Activated CD8-positive, alpha-beta T cell treated with anti-CD3 and anti-CD28 coated beads for 36 hours (primary cell): Measurements from ENCODE around the gene IGFLR1. TPM values are rescaled to one million over a fixed set of nuclear protein-coding genes. Genes with fewer than 3 reads are reported as not detected.

Source experiments
- ATAC-seq: fragments of 200-7000 bp; cut with Tn5 transposase; one replicate; pipeline ENCODE4 v1.10.0; 2021; ENCODE audit warnings: mild to moderate bottlenecking, moderate library complexity
- CTCF ChIA-PET: fragments of 350-600 bp; sonication (Branson Sonifier 250); formaldehyde crosslinking; loops from one replicate; lab custom pipeline; 2021; ENCODE audit warnings: antibody characterized with exemption; lab: Charles Lee
- POLR2A ChIA-PET: fragments of 350-600 bp; sonication (Branson Sonifier 250); formaldehyde crosslinking; loops from one replicate; lab custom pipeline; 2021; ENCODE audit warnings: antibody characterized with exemption; lab: Charles Lee
- DNase-seq: peaks from one replicate; pipeline ENCODE4 v3.0.0-alpha.2; 2020
- H3K27ac Mint-ChIP-seq: one replicate; pipeline ENCODE4 v1.8.0; 2021; ENCODE audit warnings: mild to moderate bottlenecking, mixed read lengths
- H3K27me3 Mint-ChIP-seq: one replicate; pipeline ENCODE4 v1.8.0; 2021; ENCODE audit warnings: mixed read lengths
- H3K36me3 Mint-ChIP-seq: one replicate; pipeline ENCODE4 v1.8.0; 2021; ENCODE audit warnings: low read depth, mixed read lengths
- H3K4me1 Mint-ChIP-seq: one replicate; pipeline ENCODE4 v1.8.0; 2021; ENCODE audit warnings: low read depth, mixed read lengths
- H3K4me3 Mint-ChIP-seq: one replicate; pipeline ENCODE4 v1.8.0; 2021; ENCODE audit warnings: mild to moderate bottlenecking, moderate library complexity, mixed read lengths
- H3K9me3 Mint-ChIP-seq: one replicate; pipeline ENCODE4 v1.8.0; 2021; ENCODE audit warnings: mixed read lengths
- CTCF ChIP-seq: fragments of 200-600 bp; IDR thresholded peaks from one replicate; pipeline ENCODE4 v1.8.0; 2022; ENCODE audit warnings: antibody characterized with exemption, mild to moderate bottlenecking
- intact Hi-C: fragments of 100-400 bp; cut with micrococcal nuclease; formaldehyde crosslinking; loops from one replicate; pipeline ENCODE4 v1.10.0; 2022
- total RNA-seq, 2 experiments: library from RNA; stranded (reverse); gene quantifications; one replicate each; pipeline ENCODE4 v1.2.3, GENCODE V29; 2021

IGFLR1 gene
- total RNA-seq, 2 experiments from 2014 or later = 140 to 143 TPM

GRCh38 chr19:35689836-35690235 lies 52.4 kb downstream of the IGFLR1 start:
- intact Hi-C loops = loop anchor here (5.0 kb wide), 2 partner anchors 47 to 132 kb away; no protein-coding TSS in a partner anchor
- Mint-ChIP-seq H3K27me3 (no peaks in the 10 kb centered on the region), H3K9me3 (no peaks in the 10 kb centered on the region), H3K27ac (no peak overlapping the region), H3K36me3 (no peaks in the 10 kb centered on the region), H3K4me3 (no peak overlapping the region), H3K4me1 (peaks cover 8% of the 10 kb centered on the region)
- no peak for TF ChIP-seq CTCF
- ChIA-PET CTCF (interaction anchor here (1.0 kb wide), 1 partner anchor 130 kb away, joined by 4 read pairs; no protein-coding TSS in a partner anchor), POLR2A (interaction anchor here (0.8 kb wide), 1 partner anchor 78 kb away, joined by 3 read pairs; no protein-coding TSS in a partner anchor)
- DNase-seq = no peak
- no peak for ATAC-seq

Other genes with a start within 250 kb of the IGFLR1 start
- gene DMKN, start 228.8 kb downstream of the IGFLR1 start, total RNA-seq = 1 to 10 TPM in 1 of 2 experiments, under 1 TPM in 1; 0.68 to 1.1 TPM
- gene SBSN, start 214.1 kb downstream of the IGFLR1 start, total RNA-seq = not detected
- not detected for gene GAPDHS, start 209.0 kb downstream of the IGFLR1 start, total RNA-seq
- 10 to 100 TPM; 81.7 to 86.6 TPM for gene TMEM147, start 196.8 kb downstream of the IGFLR1 start, total RNA-seq
- not detected for gene ATP4A, start 178.8 kb downstream of the IGFLR1 start, total RNA-seq
- gene PMIS2, start 156.3 kb downstream of the IGFLR1 start, total RNA-seq = not detected
- 10 to 100 TPM; 38.3 to 40.0 TPM for gene HAUS5, start 129.7 kb downstream of the IGFLR1 start, total RNA-seq
- 10 to 100 TPM; 82.9 to 95.2 TPM for gene RBM42, start 113.4 kb downstream of the IGFLR1 start, total RNA-seq
- gene ETV2, start 100.7 kb downstream of the IGFLR1 start, total RNA-seq = 1 to 10 TPM; 1.2 to 1.4 TPM
- gene COX6B1, start 94.1 kb downstream of the IGFLR1 start, total RNA-seq = 100 to 1,000 TPM; 432 to 437 TPM
- gene UPK1A, start 75.9 kb downstream of the IGFLR1 start, total RNA-seq = 1 to 10 TPM; 1.8 to 2.2 TPM
- 100 to 1,000 TPM; 410 to 420 TPM for gene ZBTB32, start 37.9 kb downstream of the IGFLR1 start, total RNA-seq
- gene KMT2B, start 24.4 kb downstream of the IGFLR1 start, total RNA-seq = 10 to 100 TPM; 62.9 to 63.6 TPM
- gene U2AF1L4, start 3.0 kb upstream of the IGFLR1 start, total RNA-seq = 10 to 100 TPM; 41.7 to 42.5 TPM
- gene PSENEN, start 3.2 kb upstream of the IGFLR1 start, total RNA-seq = 10 to 100 TPM; 37.2 to 41.3 TPM
- 1 to 10 TPM; 4.5 to 7.8 TPM for gene LIN37, start 6.1 kb upstream of the IGFLR1 start, total RNA-seq
- gene HSPB6, start 14.6 kb upstream of the IGFLR1 start, total RNA-seq = under 1 TPM; 0.85 to 0.95 TPM
- gene PROSER3, start 15.7 kb upstream of the IGFLR1 start, total RNA-seq = 10 to 100 TPM; 40.7 to 41.1 TPM
- gene ARHGAP33, start 33.1 kb upstream of the IGFLR1 start, total RNA-seq = 10 to 100 TPM; 27.1 to 29.8 TPM
- gene PRODH2, start 70.4 kb upstream of the IGFLR1 start, total RNA-seq = not detected
- not detected for gene NPHS1, start 110.1 kb upstream of the IGFLR1 start, total RNA-seq
- gene KIRREL2, start 114.5 kb upstream of the IGFLR1 start, total RNA-seq = 1 to 10 TPM; 1.4 TPM
- 1 to 10 TPM; 2.0 to 2.1 TPM for gene APLP1, start 126.1 kb upstream of the IGFLR1 start, total RNA-seq
- gene NFKBID, start 158.1 kb upstream of the IGFLR1 start, total RNA-seq = 10 to 100 TPM; 80.8 to 81.2 TPM
- gene HCST, start 160.1 kb upstream of the IGFLR1 start, total RNA-seq = 10 to 100 TPM; 57.1 to 72.0 TPM
- gene TYROBP, start 165.8 kb upstream of the IGFLR1 start, total RNA-seq = 1 to 10 TPM in 1 of 2 experiments, under 1 TPM in 1; 0.81 to 1.5 TPM
- gene LRFN3, start 193.9 kb upstream of the IGFLR1 start, total RNA-seq = 1 to 10 TPM; 4.8 to 6.6 TPM